HT1080 (cell line): ENCODE data around the gene ASCC3. TPM values are rescaled to one million over a fixed set of nuclear protein-coding genes. Genes with fewer than 3 reads are reported as not detected.
"Not testable (repeated sequence)": the region's sequence is repeated elsewhere in the genome, so short reads cannot be mapped to it uniquely, and the experiment has no call there.

ENCODE experiments used
- DNase-seq: peaks from one replicate; pipeline ENCODE4 v3.0.0-alpha.2; 2015; ENCODE audit warnings: low read depth
- total RNA-seq: library from RNA; depleted of rRNA; stranded (reverse); fragments of >200 nt; shearing (Covaris generic); gene quantifications from 2 replicates; pipeline ENCODE4 v1.2.3, GENCODE V29; 2014

The ASCC3 gene
- total RNA-seq, 1 experiment from 2014 or later = 57.6 TPM

GRCh38 chr6:100808638-100809275, 72.4 kb downstream of the ASCC3 start:
- peak; percentile 46 for DNase-seq

- DNase-seq = no peak
Observed at GRCh38 chr6:100806296-100806695, 74.8 kb downstream of the ASCC3 start.

- DNase-seq = no peak
Observed at GRCh38 chr6:100803264-100804045, 77.7 kb downstream of the ASCC3 start.

GRCh38 chr6:100801036-100801435, 80.1 kb downstream of the ASCC3 start:
- no peak for DNase-seq

- DNase-seq = no peak
Observed at GRCh38 chr6:100796049-100796823, 84.9 kb downstream of the ASCC3 start.

- DNase-seq = no peak
Observed at GRCh38 chr6:100790084-100790483, 91.0 kb downstream of the ASCC3 start.

GRCh38 chr6:100785982-100786381, 95.1 kb downstream of the ASCC3 start:
- DNase-seq = no peak

GRCh38 chr6:100780648-100781047, 100.5 kb downstream of the ASCC3 start:
- DNase-seq = no peak

GRCh38 chr6:100775667-100776066, 105.5 kb downstream of the ASCC3 start:
- DNase-seq = no peak

GRCh38 chr6:100774681-100775080, 106.4 kb downstream of the ASCC3 start:
- DNase-seq = peak; percentile 18

GRCh38 chr6:100768816-100769351, 112.2 kb downstream of the ASCC3 start:
- no peak for DNase-seq

GRCh38 chr6:100763617-100764241, 117.4 kb downstream of the ASCC3 start:
- DNase-seq = no peak

GRCh38 chr6:100761841-100762240, 119.3 kb downstream of the ASCC3 start:
- DNase-seq = no peak

GRCh38 chr6:100758386-100758785, 122.7 kb downstream of the ASCC3 start:
- not testable (repeated sequence) for DNase-seq

- DNase-seq = no peak
Observed at GRCh38 chr6:100753421-100753820, 127.7 kb downstream of the ASCC3 start.

GRCh38 chr6:100751590-100751989, 129.5 kb downstream of the ASCC3 start:
- DNase-seq = no peak

- no peak for DNase-seq
Observed at GRCh38 chr6:100745419-100746041, 135.6 kb downstream of the ASCC3 start.

- no peak for DNase-seq
Observed at GRCh38 chr6:100740439-100740838, 140.7 kb downstream of the ASCC3 start.

GRCh38 chr6:100737720-100738119, 143.4 kb downstream of the ASCC3 start:
- DNase-seq = not testable (repeated sequence)

- DNase-seq = no peak
Observed at GRCh38 chr6:100731411-100731810, 149.7 kb downstream of the ASCC3 start.
